ENCODE measurements around the gene TBC1D17. TPM values are rescaled to one million over a fixed set of nuclear protein-coding genes. Genes with fewer than 3 reads are reported as not detected.
A peak's percentile ranks its signal among the peaks of the same experiment; 100 is the strongest.

Gene TBC1D17
- total and polyA plus RNA-seq, 2 of the 13 experiments (the other 11 are each of a cell fraction or from before 2014, with no cell fraction given): 9.7 to 16.9 TPM

- no peak for TF ChIP-seq ZNF382 (CRISPR knock-in tag; IDR thresholded peaks at IDR 0.05; ENCODE audit: borderline replicate concordance)
- peak; percentile 59; the same call in 1 of the 2 replicates for TF ChIP-seq MEF2D (CRISPR knock-in tag; IDR thresholded peaks at IDR 0.05)
- TF ChIP-seq PHF21A (CRISPR knock-in tag; IDR thresholded peaks at IDR 0.05): peak; percentile 15; the same call in 1 of the 2 replicates
- TF ChIP-seq ZNF724P (CRISPR knock-in tag; IDR thresholded peaks at IDR 0.05; ENCODE audit: borderline replicate concordance): peak; percentile 70; the same call in 1 of the 2 replicates
- TF ChIP-seq MBD4 (IDR thresholded peaks at IDR 0.05; ENCODE audit: borderline replicate concordance, low read length): no peak
- peak; percentile 70 for TF ChIP-seq ZFP91 (CRISPR knock-in tag; IDR thresholded peaks at IDR 0.05; ENCODE audit: borderline replicate concordance)
- peak; percentile 74 for TF ChIP-seq ERF (CRISPR knock-in tag; IDR thresholded peaks at IDR 0.05)
- peak; percentile 61 to 77; a peak in 1 of 4 replicates for TF ChIP-seq KLF16 (CRISPR knock-in tag; IDR thresholded peaks at IDR 0.05)
- TF ChIP-seq ZNF142 (CRISPR knock-in tag; IDR thresholded peaks at IDR 0.05): peak; percentile 73; the same call in 1 of the 2 replicates
- no peak for TF ChIP-seq SP1 (IDR thresholded peaks at IDR 0.05)
- TF ChIP-seq SP1 (CRISPR knock-in tag; IDR thresholded peaks at IDR 0.05): peak; percentile 74
- TF ChIP-seq HMGXB3 (CRISPR knock-in tag; IDR thresholded peaks at IDR 0.05; ENCODE audit: borderline replicate concordance): 0 out of 2 replicates have a peak, but pooled peaks have one; percentile 31
Measured at GRCh38 chr19:49929611-49930482, 52.3 kb downstream of the TBC1D17 start (continued).
